GM18870 (cell line): ENCODE results near the gene BCLAF3.

Experiments used
- ATAC-seq: cut with Tn5 transposase; IDR thresholded peaks from one replicate; pipeline ENCODE4 v1.9.1; 2021; ENCODE audit warnings: moderate library complexity; ENCODE audit not compliant: unreplicated experiment

BCLAF3 gene

DNA sequence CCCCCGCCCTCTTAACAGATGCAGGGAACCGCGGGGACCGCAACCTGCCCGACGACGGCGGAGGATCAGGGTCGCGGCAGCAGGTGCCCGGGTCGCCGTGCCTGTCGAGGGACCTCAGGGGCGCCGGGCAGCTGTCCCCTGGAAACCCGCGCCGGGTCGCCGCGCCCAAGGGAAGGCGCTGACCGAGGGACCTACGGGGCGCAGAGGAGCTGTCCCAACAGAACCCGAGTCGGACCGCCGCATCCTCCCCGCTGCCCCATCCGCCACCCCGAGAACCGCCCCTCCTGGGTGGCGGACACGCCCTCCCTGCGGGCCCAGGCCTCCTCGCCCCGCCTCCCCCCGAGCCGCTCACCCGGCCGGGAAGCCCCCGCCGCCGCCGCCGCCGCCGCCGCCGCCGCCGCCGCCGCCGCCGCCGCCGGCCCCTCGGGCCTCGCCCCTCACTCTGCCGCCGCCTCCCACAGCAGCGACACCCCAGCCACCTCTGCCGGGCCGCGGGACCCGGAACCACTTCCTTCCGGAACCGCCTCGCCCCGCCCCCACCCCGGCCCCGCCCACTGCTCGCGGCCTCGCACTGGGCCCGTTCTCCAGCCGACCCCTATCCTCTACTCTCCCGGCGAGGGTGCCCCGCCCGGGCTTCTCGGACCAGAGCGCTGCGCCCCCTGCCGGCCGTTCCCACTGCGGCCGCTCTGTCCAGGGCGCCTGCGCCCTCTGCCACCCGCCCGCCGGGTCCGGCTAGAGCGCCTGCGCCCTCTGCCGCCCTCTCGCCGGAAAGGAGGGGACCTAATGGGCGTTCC lies at the start of gene BCLAF3:
Gene BCLAF3 (minus strand): TSS at position 506 of the 794 bp plus-strand sequence. CDS start 20,797 bp downstream, outside the sequence.
- peak; percentile 78 for ATAC-seq

DNA sequence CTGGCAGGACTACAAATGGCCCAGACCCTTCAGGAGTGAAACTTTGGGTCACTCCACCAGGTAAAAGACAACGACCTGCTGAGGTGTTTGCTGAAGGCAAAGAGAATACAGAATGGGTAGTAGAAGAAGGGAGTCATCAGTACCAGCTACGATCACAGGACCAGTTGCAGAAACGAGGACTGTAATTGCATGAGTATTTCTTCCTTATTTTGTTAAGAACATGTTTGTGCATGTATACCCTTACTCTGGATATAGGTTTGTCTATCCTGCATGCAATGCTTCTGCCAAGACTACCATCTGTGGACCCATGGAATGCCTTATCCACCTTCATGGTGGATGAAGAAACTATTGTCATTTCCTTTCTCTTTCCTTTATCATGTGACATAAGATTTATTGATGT lies 48.1 kb upstream of the BCLAF3 start:
- no peak for ATAC-seq

- ATAC-seq = no peak
Observed at GRCh38 chrX:20037186-20037585, 46.3 kb upstream of the BCLAF3 start.

GRCh38 chrX:20032201-20032600 lies 41.3 kb upstream of the BCLAF3 start:
- ATAC-seq = no peak

GRCh38 chrX:20029728-20030127 lies 38.9 kb upstream of the BCLAF3 start:
- ATAC-seq = peak; percentile 68

GRCh38 chrX:20028588-20028987 lies 37.7 kb upstream of the BCLAF3 start:
- no peak for ATAC-seq

- ATAC-seq = no peak
Observed at GRCh38 chrX:20026278-20026677, 35.4 kb upstream of the BCLAF3 start.

GRCh38 chrX:20019672-20020365 lies 29.0 kb upstream of the BCLAF3 start:
- ATAC-seq = no peak

DNA sequence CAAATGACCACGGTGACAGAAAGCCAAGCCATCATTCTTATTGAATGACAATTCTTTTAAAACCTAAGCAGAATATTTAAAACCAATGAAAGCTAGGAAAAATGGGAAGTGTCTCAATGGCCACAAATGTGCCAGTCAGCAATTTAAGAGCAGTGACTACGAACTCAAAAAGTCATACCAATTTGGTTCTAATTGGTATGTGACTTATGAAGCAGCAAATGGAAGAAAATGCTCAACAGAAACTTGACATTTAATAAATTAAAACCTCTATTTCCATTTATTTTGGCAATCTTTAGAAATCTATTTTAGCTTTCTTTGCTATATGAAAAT lies 25.7 kb upstream of the BCLAF3 start:
- no peak for ATAC-seq

- ATAC-seq = no peak
Observed at GRCh38 chrX:20015945-20016615, 25.2 kb upstream of the BCLAF3 start.

GRCh38 chrX:20015422-20015821 lies 24.6 kb upstream of the BCLAF3 start:
- ATAC-seq = no peak

- no peak for ATAC-seq
Observed at GRCh38 chrX:20011608-20012007, 20.7 kb upstream of the BCLAF3 start.

DNA sequence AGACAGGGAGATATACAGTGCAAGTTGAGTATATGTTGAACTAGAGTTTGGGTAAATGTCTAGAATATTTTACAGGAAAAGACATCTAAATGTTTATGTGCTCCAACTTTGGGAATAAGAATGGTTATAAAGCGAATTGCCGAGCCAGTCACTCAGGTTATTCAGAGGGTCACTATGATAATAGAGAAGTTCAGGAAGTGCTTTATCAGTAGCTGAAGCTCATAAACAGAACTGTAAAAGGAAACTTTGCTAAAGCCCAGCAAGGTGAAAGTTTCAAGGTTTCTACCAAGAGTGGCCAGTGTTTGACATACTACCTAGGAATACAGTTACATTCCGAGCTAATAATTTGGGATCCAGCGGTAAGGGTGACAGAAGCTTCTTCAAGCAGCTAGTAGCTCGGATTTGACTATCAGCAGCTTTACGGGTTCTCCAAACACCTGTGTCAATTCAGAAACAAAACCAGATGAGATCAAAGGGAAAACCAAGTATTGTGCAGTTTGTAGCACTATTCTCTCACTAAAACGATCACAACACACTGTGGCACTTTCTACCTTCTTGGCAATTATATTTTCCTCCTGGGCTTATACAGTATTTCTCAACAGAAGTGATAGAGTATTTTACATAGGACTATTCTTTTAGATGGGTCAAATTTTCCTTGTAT lies 17.2 kb upstream of the BCLAF3 start:
- ATAC-seq = no peak

- ATAC-seq = no peak
Observed at GRCh38 chrX:20005883-20006282, 15.0 kb upstream of the BCLAF3 start.

DNA sequence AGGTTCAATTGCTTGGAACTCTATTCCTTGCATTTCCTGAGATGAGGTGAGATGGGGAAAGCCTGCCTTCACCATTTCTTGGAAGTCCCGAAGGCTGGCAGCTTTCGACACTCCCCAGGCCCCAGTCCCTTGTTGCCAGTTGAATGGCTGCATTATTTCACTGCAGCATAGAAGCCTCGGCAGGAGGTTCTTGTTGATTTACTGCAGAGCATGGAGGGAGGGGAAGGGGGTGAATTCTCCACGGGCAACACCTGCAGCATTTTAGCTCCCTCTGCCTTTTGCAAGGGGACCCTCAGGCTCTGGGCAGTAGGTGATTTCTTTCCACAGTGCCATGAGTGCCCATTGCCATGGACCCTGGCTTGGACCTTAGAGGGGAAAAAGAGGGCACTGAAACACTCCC lies 10.7 kb upstream of the BCLAF3 start:
- no peak for ATAC-seq

GRCh38 chrX:19991350-19991718 lies 473 bp upstream of the BCLAF3 start:
- no peak for ATAC-seq

- ATAC-seq = no peak
Observed at GRCh38 chrX:19990151-19990555, 708 bp downstream of the BCLAF3 start.

DNA sequence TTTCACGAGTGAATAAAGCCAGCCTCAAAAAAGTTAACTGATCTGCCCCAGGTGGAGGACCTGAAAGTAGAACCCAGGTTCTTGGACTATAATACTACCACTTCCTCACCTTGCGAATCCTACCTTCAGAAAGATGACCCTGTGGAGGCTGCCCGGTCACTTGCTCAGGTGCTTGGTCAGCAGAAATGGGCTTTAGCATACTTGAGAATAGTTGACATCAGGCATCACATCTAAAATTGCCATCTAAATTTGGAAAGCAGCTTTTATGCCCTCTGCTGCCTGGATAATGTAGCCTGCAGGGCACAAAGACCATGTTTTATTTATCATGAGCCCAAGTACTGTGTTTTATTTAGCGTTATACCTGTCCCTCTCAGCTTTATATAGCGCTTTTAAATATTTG lies 3.0 kb downstream of the BCLAF3 start:
- ATAC-seq = no peak

GRCh38 chrX:19986531-19986930 lies 4.3 kb downstream of the BCLAF3 start:
- no peak for ATAC-seq

DNA sequence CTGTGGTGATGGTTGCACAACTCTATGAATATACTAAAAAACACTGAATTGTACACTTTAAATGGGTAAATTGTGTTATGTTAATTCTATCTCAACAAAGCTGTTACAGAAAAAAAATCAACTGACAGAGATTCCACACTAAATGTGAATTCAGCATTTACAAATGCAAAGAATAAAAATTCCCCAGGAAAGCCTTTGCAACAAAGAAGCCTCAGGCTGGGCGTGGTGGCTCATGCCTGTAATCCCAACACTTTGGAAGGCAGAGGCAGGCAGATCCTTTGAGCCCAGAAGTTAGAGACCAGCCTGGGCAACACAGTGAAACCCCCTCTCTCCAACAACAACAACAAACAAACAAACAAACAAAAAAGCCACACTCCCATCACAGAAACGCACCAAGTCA lies 8.9 kb downstream of the BCLAF3 start:
- no peak for ATAC-seq

DNA sequence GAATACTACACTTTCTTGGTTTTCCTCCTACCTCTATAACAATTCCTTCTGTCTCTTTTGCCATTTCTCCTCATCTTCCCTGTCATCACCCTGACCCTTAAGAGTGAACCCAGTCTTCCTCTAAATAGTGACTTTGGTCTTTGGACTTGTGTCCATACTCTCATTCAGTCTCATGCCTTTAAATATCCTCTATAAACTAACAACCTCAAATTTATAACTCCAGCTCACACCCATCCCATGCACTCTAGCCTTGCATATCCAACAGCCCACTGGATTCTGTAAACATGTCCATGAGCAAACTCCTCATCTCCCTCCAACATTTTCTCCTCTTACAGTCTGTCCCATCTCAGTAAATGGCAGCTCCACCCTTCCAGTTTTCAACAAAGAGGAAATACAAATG lies 15.0 kb downstream of the BCLAF3 start:
- ATAC-seq = no peak

GRCh38 chrX:19972984-19973383 lies 17.9 kb downstream of the BCLAF3 start:
- no peak for ATAC-seq
